DOHH2 (cell line): Measurements from ENCODE around the gene ATXN7L1.

Experiments used
- EZH2phosphoT487 ChIP-seq: fragments of 200-600 bp; sonication (generic); IDR thresholded peaks from 2 replicates; pipeline ENCODE4 v1.6.1; 2017; ENCODE audit warnings: borderline replicate concordance, mild to moderate bottlenecking, antibody characterized with exemption, low read length, moderate library complexity, mixed read lengths
- TF ChIP-seq, protein P1 (sequence below): fragments of 200-600 bp; sonication (generic); IDR thresholded peaks from one replicate; pipeline ENCODE4 v1.5.1; 2014; ENCODE audit warnings: antibody characterized with exemption, mild to moderate bottlenecking, low read depth, low read length; ENCODE audit not compliant: poor library complexity, severe bottlenecking

DNA sequence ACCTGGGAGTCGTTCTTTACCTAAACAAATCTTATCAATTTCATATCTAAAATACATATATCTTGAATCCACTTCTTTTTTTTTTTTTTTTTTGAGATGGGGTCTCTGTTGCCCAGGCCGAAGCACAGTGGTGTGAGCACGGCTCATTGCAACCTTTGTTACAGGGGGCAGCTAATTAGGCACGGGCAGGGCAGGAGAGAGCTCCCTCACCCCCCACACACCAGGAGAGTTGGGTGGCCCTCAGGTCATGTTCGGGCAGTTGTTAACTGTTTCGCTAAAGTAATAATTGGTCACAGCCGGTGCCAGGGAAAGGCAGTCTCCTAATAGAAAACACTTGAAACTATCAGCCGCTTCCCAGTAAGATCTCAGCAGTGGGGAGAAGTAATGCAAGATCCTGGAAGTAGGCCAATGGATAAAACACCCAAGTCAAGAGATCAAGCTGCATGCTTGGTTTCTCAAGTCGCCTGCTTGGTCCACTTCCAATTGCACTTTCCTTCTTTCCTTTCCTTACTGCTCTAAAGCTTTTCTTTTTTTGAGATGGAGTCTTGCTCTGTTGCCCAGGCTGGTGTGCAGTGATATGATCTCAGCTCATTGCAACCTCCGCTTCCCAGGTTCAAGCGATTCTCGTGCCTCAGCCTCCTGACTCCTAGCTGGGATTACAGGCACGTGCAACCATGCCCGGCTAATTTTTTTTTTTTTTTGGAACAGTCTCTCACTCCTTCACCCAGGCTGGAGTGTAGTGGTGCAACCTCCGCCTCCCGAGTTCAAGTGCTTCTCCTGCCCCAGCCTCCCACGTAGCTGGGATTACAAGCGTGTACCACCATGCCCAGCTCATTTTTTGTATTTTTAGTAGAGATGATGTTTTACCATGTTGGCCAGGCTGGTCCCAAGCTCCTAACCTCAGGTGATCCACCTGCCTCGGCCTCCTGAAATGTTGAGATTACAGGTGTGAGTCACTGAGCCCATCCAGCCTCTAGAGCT lies 273.8 kb downstream of the ATXN7L1 start:
- TF ChIP-seq, protein P1, sequence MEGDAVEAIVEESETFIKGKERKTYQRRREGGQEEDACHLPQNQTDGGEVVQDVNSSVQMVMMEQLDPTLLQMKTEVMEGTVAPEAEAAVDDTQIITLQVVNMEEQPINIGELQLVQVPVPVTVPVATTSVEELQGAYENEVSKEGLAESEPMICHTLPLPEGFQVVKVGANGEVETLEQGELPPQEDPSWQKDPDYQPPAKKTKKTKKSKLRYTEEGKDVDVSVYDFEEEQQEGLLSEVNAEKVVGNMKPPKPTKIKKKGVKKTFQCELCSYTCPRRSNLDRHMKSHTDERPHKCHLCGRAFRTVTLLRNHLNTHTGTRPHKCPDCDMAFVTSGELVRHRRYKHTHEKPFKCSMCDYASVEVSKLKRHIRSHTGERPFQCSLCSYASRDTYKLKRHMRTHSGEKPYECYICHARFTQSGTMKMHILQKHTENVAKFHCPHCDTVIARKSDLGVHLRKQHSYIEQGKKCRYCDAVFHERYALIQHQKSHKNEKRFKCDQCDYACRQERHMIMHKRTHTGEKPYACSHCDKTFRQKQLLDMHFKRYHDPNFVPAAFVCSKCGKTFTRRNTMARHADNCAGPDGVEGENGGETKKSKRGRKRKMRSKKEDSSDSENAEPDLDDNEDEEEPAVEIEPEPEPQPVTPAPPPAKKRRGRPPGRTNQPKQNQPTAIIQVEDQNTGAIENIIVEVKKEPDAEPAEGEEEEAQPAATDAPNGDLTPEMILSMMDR, result no peak
- TF ChIP-seq EZH2phosphoT487, result no peak
